Measurements from ENCODE around the gene GLRX.
A peak's percentile ranks its signal among the peaks of the same experiment; 100 is the strongest.

Gene GLRX

GRCh38 chr5:95843733-95844223 lies 21.3 kb upstream of the GLRX start:
- no peak for TF ChIP-seq CTCF (IDR thresholded peaks at IDR 0.05; ENCODE audit: control insufficient read depth, extremely low read depth, insufficient read depth)
- peak; percentile 88 for DNase-seq (ENCODE audit: low read depth)
- H3K4me3 ChIP-seq (ENCODE audit: low read depth, low read length) = no peak overlapping the region

GRCh38 chr5:95842854-95843544 lies 20.5 kb upstream of the GLRX start:
- H3K4me3 ChIP-seq (ENCODE audit: low read depth, low read length) = no peak overlapping the region
- peak; percentile 28; the same call in 1 of the 2 replicates for TF ChIP-seq CTCF (IDR thresholded peaks at IDR 0.05; ENCODE audit: control insufficient read depth, extremely low read depth, insufficient read depth)
- DNase-seq (ENCODE audit: low read depth) = peak; percentile 40

- no peak for DNase-seq (ENCODE audit: low read depth)
- H3K4me3 ChIP-seq (ENCODE audit: low read depth, low read length) = no peak overlapping the region
- TF ChIP-seq CTCF (IDR thresholded peaks at IDR 0.05; ENCODE audit: control insufficient read depth, extremely low read depth, insufficient read depth) = no peak
Measured at GRCh38 chr5:95841914-95842812, 19.6 kb upstream of the GLRX start.

GRCh38 chr5:95840956-95841705 lies 18.6 kb upstream of the GLRX start:
- no peak for DNase-seq (ENCODE audit: low read depth)
- no peak overlapping the region for H3K4me3 ChIP-seq (ENCODE audit: low read depth, low read length)
- no peak for TF ChIP-seq CTCF (IDR thresholded peaks at IDR 0.05; ENCODE audit: control insufficient read depth, extremely low read depth, insufficient read depth)

GRCh38 chr5:95839658-95840057 lies 17.1 kb upstream of the GLRX start:
- no peak for DNase-seq (ENCODE audit: low read depth)
- H3K4me3 ChIP-seq (ENCODE audit: low read depth, low read length) = no peak overlapping the region
- no peak for TF ChIP-seq CTCF (IDR thresholded peaks at IDR 0.05; ENCODE audit: control insufficient read depth, extremely low read depth, insufficient read depth)

- DNase-seq (ENCODE audit: low read depth) = no peak
- no peak overlapping the region for H3K4me3 ChIP-seq (ENCODE audit: low read depth, low read length)
- TF ChIP-seq CTCF (IDR thresholded peaks at IDR 0.05; ENCODE audit: control insufficient read depth, extremely low read depth, insufficient read depth) = no peak
Measured at GRCh38 chr5:95838556-95838955, 16.0 kb upstream of the GLRX start.

Measured in LNCaP clone FGC (cell line).